Measurements from ENCODE around the gene GRPEL1.
"Not testable (repeated sequence)": the region's sequence is repeated elsewhere in the genome, so short reads cannot be mapped to it uniquely, and the experiment has no call there.

GRPEL1 gene

GRCh38 chr4:7094916-7095315, 27.1 kb upstream of the GRPEL1 start:
- Histone ChIP-seq H3K4me1 (no peaks in the 10 kb centered on the region), H3K9me3 (ENCODE audit: control insufficient read depth, low read length) (no peaks in the 10 kb centered on the region), H3K79me2 (no peaks in the 10 kb centered on the region), H3K27me3 (ENCODE audit: control insufficient read depth, insufficient read depth, low read length) (no peaks in the 10 kb centered on the region), H3K36me3 (ENCODE audit: control insufficient read depth, insufficient read depth, low read length) (no peaks in the 10 kb centered on the region), H3K4me3 (ENCODE audit: low read depth, low read length) (no peak overlapping the region), H3K27ac (no peak overlapping the region), H3K4me2 (ENCODE audit: low read length) (no peak overlapping the region), H2AFZ (no peak overlapping the region), H3K9ac (no peak overlapping the region)
- no peak for TF ChIP-seq CTCF (IDR thresholded peaks at IDR 0.05)

GRCh38 chr4:7092026-7092425, 24.2 kb upstream of the GRPEL1 start:
- no peak for TF ChIP-seq CTCF (IDR thresholded peaks at IDR 0.05)
- no peaks in the 10 kb centered on the region for H3K36me3 ChIP-seq (ENCODE audit: control insufficient read depth, insufficient read depth, low read length)
- no peaks in the 10 kb centered on the region for H3K27me3 ChIP-seq (ENCODE audit: control insufficient read depth, insufficient read depth, low read length)

GRCh38 chr4:7089213-7089986, 21.5 kb upstream of the GRPEL1 start:
- H3K79me2 ChIP-seq, result no peaks in the 10 kb centered on the region
- no peak overlapping the region for H3K27ac ChIP-seq
- H3K9ac ChIP-seq, result no peak overlapping the region
- no peaks in the 10 kb centered on the region for H3K36me3 ChIP-seq (ENCODE audit: control insufficient read depth, insufficient read depth, low read length)
- H2AFZ ChIP-seq, result no peak overlapping the region
- TF ChIP-seq CTCF (IDR thresholded peaks at IDR 0.05), result no peak
- H3K4me3 ChIP-seq (ENCODE audit: low read depth, low read length), result no peak overlapping the region
- H3K4me2 ChIP-seq (ENCODE audit: low read length), result no peak overlapping the region
- no peaks in the 10 kb centered on the region for H3K9me3 ChIP-seq (ENCODE audit: control insufficient read depth, low read length)
- H3K4me1 ChIP-seq, result no peaks in the 10 kb centered on the region
- H3K27me3 ChIP-seq (ENCODE audit: control insufficient read depth, insufficient read depth, low read length), result no peaks in the 10 kb centered on the region

More at GRCh38 chr4:7092026-7092425, 24.2 kb upstream of the GRPEL1 start:
- H3K27ac ChIP-seq, result no peak overlapping the region
- no peak overlapping the region for H2AFZ ChIP-seq
- no peaks in the 10 kb centered on the region for H3K9me3 ChIP-seq (ENCODE audit: control insufficient read depth, low read length)
- H3K4me2 ChIP-seq (ENCODE audit: low read length), result no peak overlapping the region
- H3K9ac ChIP-seq, result no peak overlapping the region
- no peak overlapping the region for H3K4me3 ChIP-seq (ENCODE audit: low read depth, low read length)
- no peaks in the 10 kb centered on the region for H3K4me1 ChIP-seq
- H3K79me2 ChIP-seq, result no peaks in the 10 kb centered on the region

GRCh38 chr4:7087036-7087435, 19.2 kb upstream of the GRPEL1 start:
- Histone ChIP-seq H3K27ac (no peak overlapping the region), H3K4me3 (ENCODE audit: low read depth, low read length) (no peak overlapping the region), H3K79me2 (no peaks in the 10 kb centered on the region), H2AFZ (no peak overlapping the region), H3K36me3 (ENCODE audit: control insufficient read depth, insufficient read depth, low read length) (no peaks in the 10 kb centered on the region), H3K9me3 (ENCODE audit: control insufficient read depth, low read length) (no peaks in the 10 kb centered on the region), H3K27me3 (ENCODE audit: control insufficient read depth, insufficient read depth, low read length) (no peaks in the 10 kb centered on the region), H3K4me2 (ENCODE audit: low read length) (no peak overlapping the region), H3K9ac (no peak overlapping the region), H3K4me1 (no peaks in the 10 kb centered on the region)
- no peak for TF ChIP-seq CTCF (IDR thresholded peaks at IDR 0.05)

GRCh38 chr4:7086384-7086783, 18.5 kb upstream of the GRPEL1 start:
- Histone ChIP-seq H3K27ac (no peak overlapping the region), H3K9ac (no peak overlapping the region), H3K36me3 (ENCODE audit: control insufficient read depth, insufficient read depth, low read length) (no peaks in the 10 kb centered on the region), H3K79me2 (no peaks in the 10 kb centered on the region), H3K9me3 (ENCODE audit: control insufficient read depth, low read length) (no peaks in the 10 kb centered on the region), H2AFZ (no peak overlapping the region), H3K4me3 (ENCODE audit: low read depth, low read length) (no peak overlapping the region), H3K4me1 (no peaks in the 10 kb centered on the region), H3K4me2 (ENCODE audit: low read length) (no peak overlapping the region), H3K27me3 (ENCODE audit: control insufficient read depth, insufficient read depth, low read length) (no peaks in the 10 kb centered on the region)
- no peak for TF ChIP-seq CTCF (IDR thresholded peaks at IDR 0.05)

- H3K36me3 ChIP-seq (ENCODE audit: control insufficient read depth, insufficient read depth, low read length); H3K27me3 ChIP-seq (ENCODE audit: control insufficient read depth, insufficient read depth, low read length); H3K27ac ChIP-seq; H3K9ac ChIP-seq; H3K4me2 ChIP-seq (ENCODE audit: low read length); H3K9me3 ChIP-seq (ENCODE audit: control insufficient read depth, low read length); H3K4me3 ChIP-seq (ENCODE audit: low read depth, low read length); H3K4me1 ChIP-seq; H3K79me2 ChIP-seq; H2AFZ ChIP-seq: not testable (repeated sequence)
These were observed 16.7 kb upstream of the GRPEL1 start for GRCh38 chr4:7084564-7084961.
